Fibroblast of the conjunctiva (primary cell): ENCODE measurements around the gene ARHGEF17.

ENCODE experiments used
- DNase-seq: peaks from one replicate; pipeline ENCODE4 v3.0.0-alpha.2; 2010; ENCODE audit warnings: low read depth

ARHGEF17 gene

GRCh38 chr11:73395297-73396208 is 87.5 kb downstream of the ARHGEF17 start:
- DNase-seq = no peak

GRCh38 chr11:73396251-73396930 is 88.3 kb downstream of the ARHGEF17 start:
- DNase-seq = no peak

GRCh38 chr11:73396985-73397384 is 88.9 kb downstream of the ARHGEF17 start:
- DNase-seq = no peak

- DNase-seq = no peak
Measured at GRCh38 chr11:73397468-73398131, 89.5 kb downstream of the ARHGEF17 start.

- no peak for DNase-seq
Measured at GRCh38 chr11:73398132-73398526, 90.1 kb downstream of the ARHGEF17 start.

GRCh38 chr11:73398721-73399120 is 90.6 kb downstream of the ARHGEF17 start:
- no peak for DNase-seq

GRCh38 chr11:73399159-73399590 is 91.1 kb downstream of the ARHGEF17 start:
- DNase-seq = no peak

GRCh38 chr11:73399636-73400035 is 91.6 kb downstream of the ARHGEF17 start:
- DNase-seq = no peak

GRCh38 chr11:73400293-73400692 is 92.2 kb downstream of the ARHGEF17 start:
- DNase-seq = no peak

- DNase-seq = no peak
Measured at GRCh38 chr11:73401217-73401923, 93.3 kb downstream of the ARHGEF17 start.

GRCh38 chr11:73401924-73402833 is 94.1 kb downstream of the ARHGEF17 start:
- no peak for DNase-seq

- no peak for DNase-seq
Measured at GRCh38 chr11:73402834-73403185, 94.7 kb downstream of the ARHGEF17 start.

GRCh38 chr11:73403541-73403940 is 95.5 kb downstream of the ARHGEF17 start:
- no peak for DNase-seq

- no peak for DNase-seq
Measured at GRCh38 chr11:73404048-73404447, 96.0 kb downstream of the ARHGEF17 start.

GRCh38 chr11:73404506-73405145 is 96.5 kb downstream of the ARHGEF17 start:
- no peak for DNase-seq

GRCh38 chr11:73405146-73405510 is 97.1 kb downstream of the ARHGEF17 start:
- DNase-seq = no peak

- no peak for DNase-seq
Measured at GRCh38 chr11:73406131-73406530, 98.1 kb downstream of the ARHGEF17 start.

- DNase-seq = no peak
Measured at GRCh38 chr11:73406619-73407018, 98.5 kb downstream of the ARHGEF17 start.

- DNase-seq = no peak
Measured at GRCh38 chr11:73409431-73409830, 101.4 kb downstream of the ARHGEF17 start.

- DNase-seq = no peak
Measured at GRCh38 chr11:73410627-73411026, 102.6 kb downstream of the ARHGEF17 start.

- no peak for DNase-seq
Measured at GRCh38 chr11:73411031-73411430, 103.0 kb downstream of the ARHGEF17 start.
